Measurements from ENCODE around the gene GRM4.

DNA sequence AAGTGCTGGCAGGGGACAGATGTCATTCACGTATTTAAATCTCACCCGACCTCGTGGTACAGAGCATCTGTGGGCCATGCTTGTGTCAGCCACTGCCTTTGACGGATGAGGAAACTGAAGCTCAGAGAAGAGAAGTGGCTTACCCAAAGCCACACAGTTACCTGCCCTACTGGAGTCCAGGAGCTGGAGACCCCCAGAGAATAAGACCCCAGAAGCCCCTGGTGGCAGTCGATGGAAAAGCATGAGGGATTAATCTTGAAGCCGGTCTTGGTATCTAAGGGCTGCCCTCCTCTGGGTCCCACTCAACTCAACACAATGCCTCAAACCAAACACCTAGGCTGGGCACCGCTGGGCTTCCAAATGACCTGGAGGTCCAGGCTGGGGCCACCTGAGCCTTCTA, 83.1 kb downstream of the GRM4 start:
- TF ChIP-seq, protein P1, sequence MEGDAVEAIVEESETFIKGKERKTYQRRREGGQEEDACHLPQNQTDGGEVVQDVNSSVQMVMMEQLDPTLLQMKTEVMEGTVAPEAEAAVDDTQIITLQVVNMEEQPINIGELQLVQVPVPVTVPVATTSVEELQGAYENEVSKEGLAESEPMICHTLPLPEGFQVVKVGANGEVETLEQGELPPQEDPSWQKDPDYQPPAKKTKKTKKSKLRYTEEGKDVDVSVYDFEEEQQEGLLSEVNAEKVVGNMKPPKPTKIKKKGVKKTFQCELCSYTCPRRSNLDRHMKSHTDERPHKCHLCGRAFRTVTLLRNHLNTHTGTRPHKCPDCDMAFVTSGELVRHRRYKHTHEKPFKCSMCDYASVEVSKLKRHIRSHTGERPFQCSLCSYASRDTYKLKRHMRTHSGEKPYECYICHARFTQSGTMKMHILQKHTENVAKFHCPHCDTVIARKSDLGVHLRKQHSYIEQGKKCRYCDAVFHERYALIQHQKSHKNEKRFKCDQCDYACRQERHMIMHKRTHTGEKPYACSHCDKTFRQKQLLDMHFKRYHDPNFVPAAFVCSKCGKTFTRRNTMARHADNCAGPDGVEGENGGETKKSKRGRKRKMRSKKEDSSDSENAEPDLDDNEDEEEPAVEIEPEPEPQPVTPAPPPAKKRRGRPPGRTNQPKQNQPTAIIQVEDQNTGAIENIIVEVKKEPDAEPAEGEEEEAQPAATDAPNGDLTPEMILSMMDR (IDR thresholded peaks at IDR 0.05; ENCODE audit: low read length): no peak
- TF ChIP-seq EZH2phosphoT487 (IDR thresholded peaks at IDR 0.05; ENCODE audit: low read length): no peak
